AG10803 (cell line): ENCODE data around the gene QRFP.

Experiments
- DNase-seq: peaks from one replicate; pipeline ENCODE4 v3.0.0; 2010; ENCODE audit warnings: low read depth
- H3K4me3 ChIP-seq: 2 replicates; pipeline ENCODE4 v1.5.1; 2011; ENCODE audit warnings: mild to moderate bottlenecking, low read length, control low read depth
- CTCF ChIP-seq: conservative IDR thresholded peaks from 2 replicates; pipeline ENCODE4 v1.5.1; 2011; ENCODE audit warnings: mild to moderate bottlenecking, low read length, control low read depth, inconsistent platforms

The QRFP gene

GRCh38 chr9:130872912-130873503 lies 23.6 kb downstream of the QRFP start:
- no peak for TF ChIP-seq CTCF
- DNase-seq: no peak
- H3K4me3 ChIP-seq: no peak overlapping the region

GRCh38 chr9:130872508-130872907 lies 24.1 kb downstream of the QRFP start:
- no peak for TF ChIP-seq CTCF
- no peak overlapping the region for H3K4me3 ChIP-seq
- no peak for DNase-seq

- H3K4me3 ChIP-seq: no peak overlapping the region
- DNase-seq: no peak
- no peak for TF ChIP-seq CTCF
Measured at GRCh38 chr9:130872093-130872492, 24.5 kb downstream of the QRFP start.

GRCh38 chr9:130871395-130872062 lies 25.1 kb downstream of the QRFP start:
- no peak for TF ChIP-seq CTCF
- no peak overlapping the region for H3K4me3 ChIP-seq
- no peak for DNase-seq

- TF ChIP-seq CTCF: no peak
- H3K4me3 ChIP-seq: no peak overlapping the region
- DNase-seq: no peak
Measured at GRCh38 chr9:130870491-130871381, 25.9 kb downstream of the QRFP start.

- no peak for DNase-seq
- no peak for TF ChIP-seq CTCF
- H3K4me3 ChIP-seq: no peak overlapping the region
Measured at GRCh38 chr9:130869250-130869649, 27.4 kb downstream of the QRFP start.
